Endometrium (tissue), 2 donors: ENCODE data around the gene NEB.

Source experiments
- FAIRE-seq: peaks from 2 replicates; lab custom pipeline; 2012; peaks lifted over from hg19 to GRCh38; lab: Jason Lieb, UNC
- donor health status: control.
- donor health status: control.

Gene NEB

DNA sequence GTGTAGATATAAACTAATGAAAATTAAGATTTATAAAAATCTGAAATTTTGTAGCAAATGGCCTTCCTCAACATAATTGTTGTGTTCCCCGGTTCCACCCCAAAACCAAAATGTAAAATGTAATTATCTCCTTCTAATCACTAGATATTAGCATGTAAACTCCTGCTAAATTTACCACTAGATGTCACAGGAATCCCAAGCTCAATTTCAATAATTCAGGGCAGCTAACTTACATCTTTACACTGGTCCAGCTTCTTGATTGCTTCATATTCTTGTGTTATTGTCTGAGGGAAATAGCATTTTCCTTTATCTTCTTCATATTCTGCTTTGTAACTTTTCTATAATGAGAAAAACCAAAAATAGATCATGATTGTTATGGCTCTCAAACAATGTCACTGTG lies 42.6 kb downstream of the NEB start:
- no peak for FAIRE-seq

DNA sequence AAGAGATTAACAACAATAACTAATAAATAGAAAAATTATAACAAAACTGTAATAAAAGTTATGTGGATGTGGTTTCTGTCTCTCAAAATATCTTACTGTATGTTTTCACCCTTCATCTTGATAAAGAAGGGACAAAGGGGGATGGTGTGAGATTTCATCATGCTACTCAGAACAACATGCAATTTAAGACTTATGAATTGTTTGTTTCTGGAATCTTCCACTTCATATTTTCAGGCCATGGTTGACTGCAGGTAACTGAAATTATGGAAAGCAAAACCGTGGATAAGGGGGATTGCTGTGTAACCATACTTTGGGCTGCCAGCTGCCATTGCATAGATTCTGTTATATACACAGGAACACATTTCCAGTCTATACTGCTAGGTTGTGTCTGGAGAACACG lies 45.6 kb downstream of the NEB start:
- FAIRE-seq: no peak

DNA sequence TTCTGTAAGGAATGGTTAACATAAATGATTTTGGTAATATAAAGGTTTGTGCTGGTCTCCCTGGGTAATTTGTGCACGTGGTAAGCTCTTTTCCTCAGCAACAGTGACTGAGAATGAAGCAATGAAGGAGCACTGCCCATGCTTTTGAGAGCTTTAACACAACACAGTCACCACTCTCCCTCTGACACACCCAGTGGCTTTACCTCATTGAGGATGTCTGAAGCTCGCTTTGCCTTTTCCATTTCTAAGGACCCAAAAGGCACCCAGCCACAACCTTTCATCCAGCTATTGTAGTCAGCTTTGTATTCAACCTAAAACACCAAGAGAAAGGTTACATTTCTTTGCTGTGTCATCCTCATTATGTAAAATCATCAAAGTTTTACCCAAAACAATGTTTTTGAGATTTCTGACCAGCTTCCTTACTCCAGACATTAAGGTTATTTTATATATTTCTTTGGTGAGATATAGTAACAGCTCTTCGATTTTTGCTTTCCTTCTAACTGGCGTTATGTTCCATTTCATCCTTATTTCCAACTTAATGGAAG lies 51.7 kb downstream of the NEB start:
- FAIRE-seq: no peak

DNA sequence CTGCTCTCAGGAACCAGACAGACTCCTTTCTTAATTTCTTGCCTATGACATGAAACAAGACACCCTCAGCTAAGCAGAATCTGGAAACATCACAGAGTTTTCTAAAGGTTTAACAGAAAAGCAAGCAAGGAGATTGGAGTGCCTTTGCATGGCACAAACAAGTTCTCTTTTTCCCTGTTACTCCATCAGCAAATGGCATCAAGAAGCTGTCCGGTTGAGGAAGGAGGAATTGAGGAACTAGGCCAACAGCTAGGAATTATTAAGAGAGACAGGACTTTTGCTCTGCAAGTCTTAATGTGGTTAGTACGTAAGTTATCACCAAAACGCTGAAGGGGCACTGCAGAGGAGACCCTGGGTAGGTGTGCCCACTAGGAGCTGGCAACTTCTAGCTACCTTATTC lies 53.2 kb downstream of the NEB start:
- FAIRE-seq: no peak

DNA sequence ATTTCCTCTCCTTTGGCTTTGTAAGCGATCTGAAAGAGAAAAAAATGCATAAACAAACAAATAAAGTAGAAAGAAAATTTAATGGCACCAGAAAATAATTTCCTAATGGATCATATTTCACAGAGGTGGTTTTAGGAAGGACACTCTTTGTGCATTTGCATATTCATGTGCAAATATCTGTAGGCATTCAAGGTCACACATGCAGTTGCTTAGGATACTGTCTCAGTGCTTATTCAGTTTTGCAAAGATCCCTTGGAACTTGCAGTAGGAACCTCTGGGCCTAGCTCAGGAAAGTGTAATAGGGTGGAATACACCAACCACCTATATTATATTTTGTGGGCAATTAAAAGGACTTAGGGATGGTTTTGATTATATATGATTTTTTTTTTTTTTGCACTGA lies 54.3 kb downstream of the NEB start:
- no peak for FAIRE-seq

DNA sequence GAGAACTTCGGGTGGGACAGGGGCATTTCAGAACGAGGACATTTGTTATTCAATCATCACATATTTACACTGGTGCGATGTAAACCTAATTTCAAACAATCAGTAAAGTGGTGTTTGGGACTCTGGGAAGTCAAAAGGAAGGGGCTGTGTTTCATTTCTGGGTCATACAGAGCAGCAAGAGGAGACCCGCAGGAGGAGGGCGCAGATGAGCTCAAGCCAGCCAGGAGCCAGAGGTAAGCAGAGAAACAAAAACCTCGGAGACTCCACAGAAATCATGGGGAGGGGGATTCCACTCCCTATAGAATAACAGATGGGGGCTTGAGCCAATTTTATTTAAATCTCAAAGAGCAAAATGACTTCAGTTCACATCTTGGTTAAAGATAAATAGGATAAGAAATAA lies 55.4 kb downstream of the NEB start:
- FAIRE-seq: no peak

DNA sequence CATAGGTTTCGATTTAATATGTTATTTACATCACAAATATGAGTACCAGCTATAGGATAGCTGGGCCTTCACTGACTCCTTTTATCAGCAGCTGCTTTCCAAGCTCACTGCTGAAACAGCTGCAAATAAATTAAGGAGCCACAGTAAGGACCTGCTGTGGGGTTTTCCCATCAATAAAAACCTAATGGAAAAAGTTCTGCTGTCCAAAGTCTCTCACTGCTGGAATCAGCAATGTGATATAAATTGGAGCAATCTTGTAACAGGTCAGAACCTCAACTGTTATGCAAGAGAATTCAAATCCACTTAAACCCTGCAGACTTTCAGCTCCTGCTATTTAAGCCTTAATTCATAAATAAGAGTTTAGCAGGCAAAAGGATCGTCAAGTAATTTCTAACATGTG lies 61.3 kb downstream of the NEB start:
- no peak for FAIRE-seq

DNA sequence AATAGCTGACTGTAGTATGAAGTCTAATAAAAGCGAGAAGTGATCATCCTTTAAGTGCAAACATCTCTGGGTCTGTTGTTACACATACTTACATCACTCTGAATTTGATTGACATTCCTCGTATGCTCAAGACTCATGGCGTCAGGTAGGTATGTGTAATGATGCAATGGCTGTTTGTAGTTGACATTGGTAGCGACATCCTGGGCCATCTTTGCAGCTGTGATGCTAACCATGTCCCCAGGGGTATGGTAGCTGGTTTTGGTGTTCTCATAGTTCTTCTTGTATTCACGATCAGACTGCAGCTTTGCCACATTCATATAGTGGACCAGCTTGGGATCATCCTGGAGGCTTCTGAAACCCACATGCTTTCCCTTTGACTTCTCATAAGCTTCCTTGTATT lies 62.0 kb downstream of the NEB start:
- FAIRE-seq: no peak

DNA sequence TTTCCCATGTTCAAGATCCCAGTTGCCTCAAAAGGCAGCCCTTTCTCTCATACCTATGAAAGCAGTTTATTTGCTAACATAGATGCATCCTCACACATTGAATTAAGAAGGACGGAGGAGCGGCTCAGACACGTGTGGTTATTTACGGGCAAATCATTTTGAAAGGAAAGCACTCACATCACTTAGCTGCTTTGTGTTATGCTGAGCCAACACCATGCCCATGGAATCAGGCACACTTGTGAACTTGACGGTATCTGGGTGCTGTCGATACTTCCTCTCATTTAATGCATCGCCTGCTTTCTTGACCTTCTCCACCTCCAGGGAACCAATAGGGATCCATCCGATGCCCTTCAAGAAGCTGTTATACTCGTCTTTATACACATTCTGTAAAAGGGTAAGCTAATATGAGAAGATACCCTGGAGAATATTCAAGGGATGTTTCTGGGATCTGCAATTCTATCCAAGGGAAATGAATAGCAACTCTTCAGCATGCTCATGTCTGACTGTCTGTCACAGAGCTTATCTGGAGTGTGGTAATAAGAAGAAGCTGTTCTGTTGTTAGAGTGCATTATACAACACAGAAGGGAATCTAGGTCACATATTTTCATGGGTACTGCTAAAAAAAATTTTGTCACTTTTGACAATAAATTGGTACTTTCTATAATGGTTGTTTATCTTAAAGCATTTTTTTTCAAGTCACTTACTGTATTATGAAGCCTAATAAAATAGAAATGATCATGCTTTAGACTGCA lies 63.3 kb downstream of the NEB start:
- FAIRE-seq: no peak

DNA sequence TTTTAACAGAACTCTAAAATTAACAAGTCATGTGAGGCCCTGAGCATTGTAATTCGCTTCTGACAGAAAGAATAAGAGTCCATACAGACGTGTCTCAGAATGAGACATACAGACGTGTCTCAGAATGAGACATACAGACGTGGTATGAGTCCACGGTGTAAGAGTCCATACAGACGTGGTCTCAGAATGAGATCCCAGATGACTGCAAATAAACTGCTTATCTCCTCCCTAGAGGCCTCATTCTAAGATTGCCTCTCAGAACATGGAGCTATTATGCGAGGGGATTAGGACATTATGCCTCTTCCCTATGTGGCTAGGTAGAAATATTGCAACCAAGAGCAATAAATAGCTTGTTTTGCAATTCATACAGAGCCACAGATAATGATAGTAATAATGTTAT lies 63.9 kb downstream of the NEB start:
- no peak for FAIRE-seq

DNA sequence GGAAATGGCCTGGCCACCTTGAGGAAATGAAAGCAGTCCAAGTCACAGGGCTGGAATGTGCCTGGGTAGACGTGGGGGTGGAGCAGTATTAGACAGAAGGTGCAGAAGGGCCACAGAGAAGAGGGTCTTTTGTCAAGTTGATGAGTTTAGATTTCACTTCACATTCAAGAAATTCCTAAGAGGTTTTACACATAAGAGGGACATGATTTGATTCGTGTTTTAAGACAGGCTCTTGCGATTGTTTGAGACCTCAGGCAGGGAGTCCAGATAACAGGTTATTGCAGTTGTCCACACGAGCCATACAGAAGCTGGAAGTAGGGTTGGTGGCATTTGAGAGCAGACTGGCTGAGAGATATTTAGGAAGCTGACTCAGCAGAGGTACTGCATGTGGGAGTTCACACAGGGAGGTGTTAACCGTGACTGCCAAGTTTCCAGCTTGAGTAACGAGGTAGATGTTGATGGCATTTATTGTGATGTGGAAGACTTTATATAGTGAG lies 64.6 kb downstream of the NEB start:
- FAIRE-seq: no peak

DNA sequence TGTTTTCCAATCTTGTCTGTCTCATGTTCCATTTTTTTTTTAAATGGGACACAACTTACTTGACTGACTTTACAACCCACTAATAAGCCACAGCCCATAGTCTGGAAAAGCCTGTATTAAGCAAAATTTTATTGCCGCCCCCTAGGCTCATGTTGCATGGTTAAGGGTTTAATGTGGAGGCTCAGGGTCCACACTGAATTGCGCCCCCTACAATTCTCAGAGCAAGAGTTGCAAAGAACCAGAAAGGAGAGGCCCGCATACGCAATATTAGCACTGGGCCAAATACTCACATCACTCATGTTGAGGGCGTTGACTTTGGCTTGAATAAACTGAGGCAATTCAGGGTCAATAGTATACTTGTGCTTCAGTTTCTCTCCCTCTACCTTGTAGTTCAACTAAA lies 65.5 kb downstream of the NEB start:
- no peak for FAIRE-seq

DNA sequence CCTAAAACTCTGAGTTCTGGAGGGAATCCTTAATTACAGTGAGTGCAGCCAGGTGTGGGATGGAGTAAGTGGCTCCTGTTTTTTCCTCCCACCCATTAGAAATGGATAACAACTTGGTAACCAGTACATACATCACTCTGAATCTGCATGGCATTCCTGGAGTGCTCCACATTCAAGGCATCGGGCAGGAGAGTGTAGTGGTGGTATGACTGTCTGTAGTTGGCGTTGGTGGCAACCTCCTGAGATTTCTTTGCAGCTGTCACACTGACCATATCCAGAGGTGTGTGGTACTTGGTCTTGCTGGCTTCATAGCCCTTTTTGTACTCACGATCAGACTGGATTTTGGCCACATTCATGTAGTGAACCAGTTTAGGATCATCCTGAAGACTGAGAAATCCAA lies 68.3 kb downstream of the NEB start:
- no peak for FAIRE-seq

DNA sequence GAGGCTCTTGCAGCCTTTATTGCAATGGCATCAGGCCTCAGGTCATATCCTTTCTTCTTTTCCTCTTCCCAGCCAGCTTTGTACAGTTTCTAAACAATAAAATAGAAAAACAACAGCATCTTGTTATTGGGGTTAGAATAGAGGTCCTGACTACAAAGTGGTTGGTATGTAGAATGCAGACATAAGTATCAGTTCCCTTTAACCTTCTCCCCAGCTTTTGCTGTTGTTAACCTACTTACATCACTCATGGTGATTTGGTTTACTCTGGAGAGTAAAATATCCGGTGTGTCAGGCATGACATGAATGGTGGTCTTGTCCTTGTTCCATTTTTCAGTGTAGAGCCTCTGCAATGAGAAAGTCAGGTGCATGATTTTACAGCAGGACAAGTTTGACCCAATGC lies 69.8 kb downstream of the NEB start:
- no peak for FAIRE-seq

DNA sequence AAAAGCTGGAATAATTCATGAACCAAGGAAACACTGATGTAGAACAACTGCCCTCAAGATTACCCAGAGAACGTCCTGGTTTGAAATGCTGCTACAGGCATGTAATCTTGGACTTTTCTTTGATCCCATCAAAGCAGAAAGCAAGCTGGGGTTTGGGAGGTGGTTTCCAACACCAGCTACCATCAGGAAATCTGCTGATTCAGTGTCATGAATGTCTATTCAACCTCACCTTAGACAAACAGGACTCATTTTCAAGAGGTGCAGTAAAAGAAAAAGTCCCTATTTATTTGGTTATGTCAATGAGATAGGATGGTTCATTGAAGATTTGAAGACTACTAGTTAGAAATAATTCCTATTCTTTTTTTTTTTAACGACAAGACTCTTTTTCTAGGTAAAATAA lies 72.7 kb downstream of the NEB start:
- FAIRE-seq: no peak

DNA sequence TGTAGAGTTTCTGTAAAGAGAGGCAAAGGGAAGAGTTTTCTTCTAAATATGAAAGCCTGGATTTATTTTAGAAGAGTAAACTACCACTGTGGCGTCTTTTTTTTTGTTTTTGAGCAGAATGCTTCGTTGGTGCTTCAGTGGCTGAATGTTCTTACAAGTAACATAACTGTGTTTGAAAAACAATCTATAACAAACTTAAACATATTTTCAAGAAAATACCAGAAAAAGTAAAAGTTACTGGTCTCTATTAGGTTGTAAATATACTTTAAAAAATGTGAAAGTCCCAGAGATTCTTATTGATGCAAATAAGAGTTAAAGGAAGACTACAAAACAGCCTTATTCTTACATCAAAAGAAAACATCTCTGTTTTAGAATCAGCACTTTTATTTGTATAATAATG lies 76.2 kb downstream of the NEB start:
- FAIRE-seq: peak; percentile 26

DNA sequence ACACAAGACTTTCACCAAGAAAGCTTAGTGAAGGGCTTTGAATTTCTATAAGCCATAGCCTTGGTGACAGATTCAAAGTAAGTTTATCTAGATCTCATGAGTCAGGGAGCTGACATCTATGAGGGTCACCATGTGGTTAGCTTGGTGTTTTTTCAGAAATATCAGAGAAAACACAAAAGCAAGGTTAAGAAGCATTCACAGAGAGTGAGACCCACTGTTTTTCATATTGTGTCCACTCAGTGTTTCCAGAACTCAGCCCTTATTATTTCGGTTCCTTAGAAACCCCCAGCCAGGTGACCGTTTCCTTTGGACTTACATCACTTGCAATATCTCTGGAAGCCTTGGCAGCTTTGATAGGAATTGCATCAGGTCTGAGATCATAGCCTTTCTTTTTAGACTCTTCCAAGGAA lies 76.6 kb downstream of the NEB start:
- FAIRE-seq: no peak

DNA sequence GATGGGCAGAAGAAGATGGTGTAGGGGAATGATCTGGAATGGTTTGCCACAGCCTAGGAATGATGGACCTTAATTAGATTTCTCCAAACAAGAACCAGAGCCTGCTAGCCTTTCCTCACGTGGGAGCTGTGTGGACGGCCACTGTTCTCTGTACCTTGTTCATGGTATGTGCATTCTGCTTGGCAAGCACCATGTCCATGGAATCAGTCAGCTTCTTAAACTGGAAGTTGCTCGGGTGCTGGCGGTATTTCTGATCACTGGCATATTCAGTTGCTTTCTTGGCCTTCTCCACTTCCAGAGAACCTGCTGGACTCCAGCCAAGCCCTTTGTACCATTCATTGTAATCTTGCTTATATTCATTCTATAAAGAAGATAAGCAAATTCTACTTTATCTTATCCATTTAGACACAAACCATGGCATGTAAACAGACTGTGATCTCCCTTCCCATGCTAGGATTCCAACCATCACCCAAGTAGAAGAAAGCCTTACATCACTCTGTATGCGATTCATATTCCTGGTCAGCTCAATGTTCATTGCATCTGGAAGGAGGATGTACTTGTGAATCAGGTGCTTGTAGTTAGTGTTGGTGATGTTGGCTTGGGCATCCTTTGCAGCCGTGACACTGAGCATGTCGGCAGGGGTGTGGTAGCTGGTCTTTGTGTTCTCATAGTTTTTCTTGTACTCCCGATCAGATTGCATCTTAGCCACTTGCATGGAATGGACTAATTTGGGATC lies 78.4 kb downstream of the NEB start:
- no peak for FAIRE-seq

DNA sequence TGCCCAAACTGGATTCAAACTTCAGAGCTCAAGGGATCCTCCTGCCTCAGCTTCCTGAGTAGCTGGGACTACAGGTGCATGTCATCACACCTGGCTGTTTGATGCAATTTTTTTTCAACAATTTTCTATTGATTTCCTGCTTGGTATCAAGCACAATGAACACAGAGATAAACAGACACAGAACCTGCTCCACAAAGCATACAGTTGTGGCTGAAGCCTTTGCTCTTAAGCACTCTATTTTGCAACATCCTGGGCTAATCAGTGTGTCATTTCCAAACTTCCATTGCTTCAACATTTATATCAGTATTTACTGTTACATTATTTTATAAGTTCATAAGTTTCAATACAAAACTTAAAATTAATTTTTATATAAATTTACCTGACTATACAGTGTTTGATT lies 79.4 kb downstream of the NEB start:
- FAIRE-seq: no peak

DNA sequence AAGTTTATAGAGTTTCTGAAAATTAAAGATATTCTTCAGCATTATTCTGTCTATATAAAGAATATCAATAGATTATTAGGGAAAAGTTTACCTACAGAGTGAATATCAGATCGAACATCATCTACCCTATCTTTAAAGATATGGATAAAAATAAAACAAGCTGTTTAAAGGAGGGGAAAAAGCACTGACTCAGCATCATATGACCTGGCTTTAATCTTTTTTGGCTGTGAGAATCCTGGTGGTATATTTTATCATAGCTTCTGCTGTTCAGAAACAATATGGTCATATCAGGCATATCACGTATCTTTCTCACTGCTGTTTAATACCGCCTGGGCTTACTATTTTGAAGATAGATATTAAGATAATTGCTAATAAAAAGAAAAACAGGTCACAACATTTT lies 80.2 kb downstream of the NEB start:
- FAIRE-seq: no peak

DNA sequence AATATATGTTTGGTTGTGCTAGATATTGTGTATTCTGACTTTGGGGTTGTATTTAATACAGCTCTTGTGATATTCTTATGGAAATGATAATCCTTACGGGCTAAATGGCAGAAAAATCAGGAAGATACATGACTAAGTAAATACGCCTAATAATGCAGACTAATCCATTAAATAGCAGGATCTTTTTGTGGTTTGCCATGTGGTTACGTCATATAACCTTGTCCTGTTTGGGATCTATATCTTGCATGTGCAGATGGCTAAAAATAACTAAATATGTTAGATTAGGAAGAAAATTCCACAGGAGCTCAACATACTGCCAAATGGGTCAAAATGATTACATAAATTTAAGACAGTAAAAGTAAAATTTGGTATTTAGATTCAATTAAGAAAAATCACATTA lies 83.0 kb downstream of the NEB start:
- FAIRE-seq: no peak

DNA sequence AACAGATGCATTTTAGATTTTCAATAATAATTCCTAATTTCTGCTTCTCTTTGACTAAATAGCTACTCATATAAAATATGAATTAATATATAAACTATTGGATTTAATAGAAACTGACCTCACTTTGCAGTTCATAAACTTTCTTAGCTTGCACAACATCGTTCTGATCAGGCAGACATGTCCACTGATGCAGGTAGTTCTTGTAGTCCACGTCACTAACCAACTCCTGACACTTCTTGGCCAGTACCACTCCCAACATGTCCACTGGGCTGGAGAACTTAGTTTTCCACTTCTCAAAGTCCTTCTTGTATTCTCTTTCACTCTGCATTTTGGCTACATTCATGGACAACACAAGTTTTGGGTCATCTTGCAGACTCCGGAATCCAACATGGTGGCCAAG lies 83.8 kb downstream of the NEB start:
- no peak for FAIRE-seq

DNA sequence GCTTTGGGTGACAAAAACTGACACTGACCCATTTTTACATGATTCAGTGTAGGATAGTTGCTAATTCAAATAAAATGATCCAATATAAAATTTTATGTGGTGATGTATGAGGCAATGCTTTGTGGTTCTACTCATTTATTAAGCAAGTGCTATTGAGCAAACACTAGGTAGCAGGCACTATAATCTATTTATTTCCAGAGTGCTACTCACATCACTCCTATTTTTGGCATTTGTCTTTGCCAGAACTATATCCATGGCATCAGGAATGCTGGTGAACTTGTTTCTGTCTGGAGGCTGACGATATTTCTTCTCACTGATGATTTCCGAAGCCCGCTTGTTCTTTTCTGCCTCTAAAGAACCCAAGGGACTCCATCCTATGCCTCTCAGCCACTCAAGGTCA lies 84.3 kb downstream of the NEB start:
- no peak for FAIRE-seq

DNA sequence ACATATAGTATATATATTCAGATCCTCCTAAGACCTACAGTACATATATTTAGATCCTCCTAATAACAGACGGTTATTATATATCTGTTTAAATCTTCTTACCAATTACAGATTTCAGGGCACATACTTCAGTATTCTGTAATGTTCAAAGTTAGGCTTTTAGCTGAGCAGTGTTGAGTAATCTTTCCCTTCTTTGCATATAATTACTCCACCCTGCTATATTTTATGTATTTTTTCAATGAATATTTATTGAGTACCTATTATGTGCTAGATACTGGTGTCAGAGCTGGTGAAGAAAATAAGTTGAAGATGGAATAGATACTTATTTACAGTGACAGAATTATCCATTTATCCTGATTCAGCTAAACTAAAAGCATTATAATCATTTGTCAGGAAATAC lies 84.9 kb downstream of the NEB start:
- no peak for FAIRE-seq
